Measurements from ENCODE around the gene KCND3. TPM values are rescaled to one million over a fixed set of nuclear protein-coding genes. Genes with fewer than 3 reads are reported as not detected.

The KCND3 gene
- polyA plus RNA-seq, 1 donor from 2014 or later: 7.8 TPM

DNA sequence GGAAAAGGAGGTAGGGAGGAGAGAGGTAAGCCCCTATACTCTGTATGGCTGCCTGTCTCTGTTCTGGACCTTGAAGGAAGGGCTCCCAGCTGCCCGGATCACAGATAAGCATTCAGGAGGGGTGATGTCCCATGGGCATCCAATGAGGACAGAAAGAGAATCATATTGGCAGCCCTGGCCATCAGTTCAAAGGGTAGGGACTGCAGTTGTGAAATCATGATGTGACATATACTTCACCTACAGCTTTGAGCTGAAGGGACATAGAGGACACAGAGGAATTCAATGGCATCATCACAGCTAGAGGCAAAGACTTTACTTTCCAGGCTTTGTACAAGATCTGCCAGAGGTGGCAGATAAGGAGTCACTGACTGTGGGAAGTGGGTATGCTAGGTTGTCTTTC lies 212.2 kb downstream of the KCND3 start:
- H3F3A ChIP-seq (ENCODE audit: insufficient read depth, low read length, poor library complexity, severe bottlenecking): no peaks in the 10 kb centered on the region
- no peaks in the 10 kb centered on the region for H3K79me2 ChIP-seq (replicated peaks; ENCODE audit: insufficient read depth, low read length)
- H3K9ac ChIP-seq (ENCODE audit: low read length): no peak overlapping the region
- H3K36me3 ChIP-seq (ENCODE audit: insufficient read depth, low read length): no peaks in the 10 kb centered on the region
- H2AFZ ChIP-seq (ENCODE audit: low read depth, low read length): no peak overlapping the region
- no peak overlapping the region for H3K4me2 ChIP-seq (ENCODE audit: low read length)
- H3K9me2 ChIP-seq (ENCODE audit: insufficient read depth, low read length): no peaks in the 10 kb centered on the region
- H4K20me1 ChIP-seq (ENCODE audit: insufficient read depth): no peaks in the 10 kb centered on the region
- no peak for TF ChIP-seq MXI1 (conservative IDR thresholded peaks at IDR 0.05; ENCODE audit: poor library complexity, severe bottlenecking)
- TF ChIP-seq EP300 (conservative IDR thresholded peaks at IDR 0.05; ENCODE audit: poor library complexity, severe bottlenecking): no peak
- TF ChIP-seq, protein P1, sequence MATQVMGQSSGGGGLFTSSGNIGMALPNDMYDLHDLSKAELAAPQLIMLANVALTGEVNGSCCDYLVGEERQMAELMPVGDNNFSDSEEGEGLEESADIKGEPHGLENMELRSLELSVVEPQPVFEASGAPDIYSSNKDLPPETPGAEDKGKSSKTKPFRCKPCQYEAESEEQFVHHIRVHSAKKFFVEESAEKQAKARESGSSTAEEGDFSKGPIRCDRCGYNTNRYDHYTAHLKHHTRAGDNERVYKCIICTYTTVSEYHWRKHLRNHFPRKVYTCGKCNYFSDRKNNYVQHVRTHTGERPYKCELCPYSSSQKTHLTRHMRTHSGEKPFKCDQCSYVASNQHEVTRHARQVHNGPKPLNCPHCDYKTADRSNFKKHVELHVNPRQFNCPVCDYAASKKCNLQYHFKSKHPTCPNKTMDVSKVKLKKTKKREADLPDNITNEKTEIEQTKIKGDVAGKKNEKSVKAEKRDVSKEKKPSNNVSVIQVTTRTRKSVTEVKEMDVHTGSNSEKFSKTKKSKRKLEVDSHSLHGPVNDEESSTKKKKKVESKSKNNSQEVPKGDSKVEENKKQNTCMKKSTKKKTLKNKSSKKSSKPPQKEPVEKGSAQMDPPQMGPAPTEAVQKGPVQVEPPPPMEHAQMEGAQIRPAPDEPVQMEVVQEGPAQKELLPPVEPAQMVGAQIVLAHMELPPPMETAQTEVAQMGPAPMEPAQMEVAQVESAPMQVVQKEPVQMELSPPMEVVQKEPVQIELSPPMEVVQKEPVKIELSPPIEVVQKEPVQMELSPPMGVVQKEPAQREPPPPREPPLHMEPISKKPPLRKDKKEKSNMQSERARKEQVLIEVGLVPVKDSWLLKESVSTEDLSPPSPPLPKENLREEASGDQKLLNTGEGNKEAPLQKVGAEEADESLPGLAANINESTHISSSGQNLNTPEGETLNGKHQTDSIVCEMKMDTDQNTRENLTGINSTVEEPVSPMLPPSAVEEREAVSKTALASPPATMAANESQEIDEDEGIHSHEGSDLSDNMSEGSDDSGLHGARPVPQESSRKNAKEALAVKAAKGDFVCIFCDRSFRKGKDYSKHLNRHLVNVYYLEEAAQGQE (IDR thresholded peaks at IDR 0.05; ENCODE audit: borderline replicate concordance): no peak
- no peak for TF ChIP-seq POLR2AphosphoS5 (IDR thresholded peaks at IDR 0.05)
- no peak for TF ChIP-seq TAF1 (IDR thresholded peaks at IDR 0.05; ENCODE audit: low read depth)
- TF ChIP-seq, protein P2, sequence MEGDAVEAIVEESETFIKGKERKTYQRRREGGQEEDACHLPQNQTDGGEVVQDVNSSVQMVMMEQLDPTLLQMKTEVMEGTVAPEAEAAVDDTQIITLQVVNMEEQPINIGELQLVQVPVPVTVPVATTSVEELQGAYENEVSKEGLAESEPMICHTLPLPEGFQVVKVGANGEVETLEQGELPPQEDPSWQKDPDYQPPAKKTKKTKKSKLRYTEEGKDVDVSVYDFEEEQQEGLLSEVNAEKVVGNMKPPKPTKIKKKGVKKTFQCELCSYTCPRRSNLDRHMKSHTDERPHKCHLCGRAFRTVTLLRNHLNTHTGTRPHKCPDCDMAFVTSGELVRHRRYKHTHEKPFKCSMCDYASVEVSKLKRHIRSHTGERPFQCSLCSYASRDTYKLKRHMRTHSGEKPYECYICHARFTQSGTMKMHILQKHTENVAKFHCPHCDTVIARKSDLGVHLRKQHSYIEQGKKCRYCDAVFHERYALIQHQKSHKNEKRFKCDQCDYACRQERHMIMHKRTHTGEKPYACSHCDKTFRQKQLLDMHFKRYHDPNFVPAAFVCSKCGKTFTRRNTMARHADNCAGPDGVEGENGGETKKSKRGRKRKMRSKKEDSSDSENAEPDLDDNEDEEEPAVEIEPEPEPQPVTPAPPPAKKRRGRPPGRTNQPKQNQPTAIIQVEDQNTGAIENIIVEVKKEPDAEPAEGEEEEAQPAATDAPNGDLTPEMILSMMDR (IDR thresholded peaks at IDR 0.05; ENCODE audit: poor library complexity, severe bottlenecking): no peak
- TF ChIP-seq RAD21 (conservative IDR thresholded peaks at IDR 0.05): no peak
- no peak for TF ChIP-seq SMC3 (conservative IDR thresholded peaks at IDR 0.05; ENCODE audit: poor library complexity)
- no peak for TF ChIP-seq EZH2 (IDR thresholded peaks at IDR 0.05; ENCODE audit: borderline replicate concordance, insufficient read depth, low read length, poor library complexity, severe bottlenecking)
- H3K9me3 ChIP-seq (ENCODE audit: low read length): no peaks in the 10 kb centered on the region
- H3K4me3 ChIP-seq (ENCODE audit: low read length): no peak overlapping the region
- H3K27me3 ChIP-seq (ENCODE audit: insufficient read depth, low read depth, low read length): no peaks in the 10 kb centered on the region
- no peak overlapping the region for H3K27ac ChIP-seq (ENCODE audit: low read length)

DNA sequence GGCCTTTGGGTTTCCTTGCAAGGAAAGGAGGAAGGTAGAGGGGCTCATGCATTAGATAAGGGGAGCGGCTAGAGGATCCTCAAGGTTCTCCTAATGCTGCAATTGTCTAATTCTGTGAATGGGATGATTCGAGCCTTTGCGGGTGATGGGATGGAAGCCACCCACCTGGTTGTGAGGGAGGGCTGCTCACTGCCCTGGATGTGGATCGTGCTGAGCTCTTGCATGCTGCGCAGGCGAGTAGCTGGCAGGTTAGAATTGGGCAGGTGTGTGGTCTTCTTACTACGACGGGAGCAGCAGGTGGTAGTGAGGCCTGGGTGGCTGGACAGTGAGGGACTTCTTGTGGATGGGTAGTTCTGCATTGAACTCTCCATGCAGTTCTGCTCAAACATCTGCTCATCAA lies 212.6 kb downstream of the KCND3 start:
- Histone ChIP-seq H3K9ac (ENCODE audit: low read length) (no peak overlapping the region), H4K20me1 (ENCODE audit: insufficient read depth) (no peaks in the 10 kb centered on the region), H3K79me2 (replicated peaks; ENCODE audit: insufficient read depth, low read length) (no peaks in the 10 kb centered on the region), H3F3A (ENCODE audit: insufficient read depth, low read length, poor library complexity, severe bottlenecking) (no peaks in the 10 kb centered on the region), H3K9me3 (ENCODE audit: low read length) (no peaks in the 10 kb centered on the region), H3K4me3 (ENCODE audit: low read length) (no peak overlapping the region), H3K4me2 (ENCODE audit: low read length) (no peak overlapping the region), H3K27me3 (ENCODE audit: insufficient read depth, low read depth, low read length) (no peaks in the 10 kb centered on the region), H2AFZ (ENCODE audit: low read depth, low read length) (no peak overlapping the region), H3K27ac (ENCODE audit: low read length) (no peak overlapping the region), H3K36me3 (ENCODE audit: insufficient read depth, low read length) (no peaks in the 10 kb centered on the region), H3K9me2 (ENCODE audit: insufficient read depth, low read length) (no peaks in the 10 kb centered on the region)
- TF ChIP-seq TAF1 (IDR thresholded peaks at IDR 0.05; ENCODE audit: low read depth) (no peak), EZH2 (IDR thresholded peaks at IDR 0.05; ENCODE audit: borderline replicate concordance, insufficient read depth, low read length, poor library complexity, severe bottlenecking) (no peak), RAD21 (conservative IDR thresholded peaks at IDR 0.05) (no peak), MXI1 (conservative IDR thresholded peaks at IDR 0.05; ENCODE audit: poor library complexity, severe bottlenecking) (no peak), EP300 (conservative IDR thresholded peaks at IDR 0.05; ENCODE audit: poor library complexity, severe bottlenecking) (no peak), SMC3 (conservative IDR thresholded peaks at IDR 0.05; ENCODE audit: poor library complexity) (no peak), POLR2AphosphoS5 (IDR thresholded peaks at IDR 0.05) (no peak)
- TF ChIP-seq, protein P2 (IDR thresholded peaks at IDR 0.05; ENCODE audit: poor library complexity, severe bottlenecking): no peak
- TF ChIP-seq, protein P1 (IDR thresholded peaks at IDR 0.05; ENCODE audit: borderline replicate concordance): no peak
